Motor neuron (in vitro differentiated cells): Measurements from ENCODE around the gene FAM118B. TPM values are rescaled to one million over a fixed set of nuclear protein-coding genes. Genes with fewer than 3 reads are reported as not detected.

ENCODE experiments used
- ATAC-seq, 8 experiments: fragments of 200-7000 bp; cut with Tn5 transposase; replicated peaks in 6 of 8; 2 replicates each; pipeline ENCODE4 v1.8.0; 2021; ENCODE audit warnings: mild to moderate bottlenecking in 8 of 8, moderate library complexity in 8 of 8
- H3K27ac ChIP-seq, 2 donors: fragments of 250-450 bp; sonication (Bioruptor Pico); 2 replicates each; pipeline ENCODE4 v1.9.0; 2021; ENCODE audit warnings: antibody characterized with exemption in 2 of 2, mild to moderate bottlenecking in 2 of 2, moderate library complexity in 1 of 2
- H3K4me1 ChIP-seq, 2 donors: fragments of 250-450 bp; sonication (Bioruptor Pico); replicated peaks in 1 of 2; 2 replicates each; pipeline ENCODE4 v1.6.1; 2021; ENCODE audit warnings: antibody characterized with exemption in 2 of 2, mild to moderate bottlenecking in 2 of 2, moderate library complexity in 1 of 2
- H3K4me3 ChIP-seq, 5 donors: fragments of 250-450 bp; sonication (Bioruptor Pico); 2 replicates each; pipeline ENCODE4 v1.9.0; 2021; ENCODE audit warnings: antibody characterized with exemption in 5 of 5, mild to moderate bottlenecking in 5 of 5, moderate library complexity in 4 of 5
- WGBS, 10 experiments: fragments of 450-650 bp; shearing (Covaris generic); methylation state at CpG; one replicate each; pipeline ENCODE4 v1.0.0; 2022; 5-methylcytosine and 5-hydroxymethylcytosine counted together
- in situ Hi-C, 9 experiments: fragments of 400-800 bp; cut with MboI; loops; one replicate each; pipeline ENCODE4 v1.15.0; 2021; ENCODE audit warnings: low sequenced_read_pairs in 9 of 9, low pct_unique_long_range_greater_than_20kb in 2 of 9; ENCODE audit not compliant: unreplicated experiment in 9 of 9
- total RNA-seq, 8 experiments: library from RNA; unstranded; fragments of 300-600 nt; gene quantifications; 2 replicates each; pipeline versions ENCODE4 v1.2.3 to v1.2.4, GENCODE V29; 2022

The FAM118B gene
- total RNA-seq, 8 experiments from 2014 or later = 11.1 to 27.1 (median 19.9) TPM

- 72 to 100% (median 94%) methylated on average over 1 to 10 of the region's 14 CpGs for WGBS, 10 experiments
- no peak for ATAC-seq
Measured at GRCh38 chr11:126311401-126312291, 100.1 kb downstream of the FAM118B start.

More at GRCh38 chr11:126311401-126312291, 100.1 kb downstream of the FAM118B start:
- Histone ChIP-seq H3K4me1 (peaks cover 0 to 2% of the 10 kb centered on the region in 2 donors), H3K27ac (no peak overlapping the region), H3K4me3 (no peak overlapping the region)
- in situ Hi-C loops = loop anchor here in 1 of 9 experiments (25.0 kb wide), 1 partner anchor 101 kb away; no protein-coding TSS in a partner anchor

Other genes with a start within 250 kb of the FAM118B start
- gene CDON, start 148.9 kb upstream of the FAM118B start, total RNA-seq = 10 to 100 TPM in 4 of 8 experiments, 1 to 10 TPM in 4; 1.3 to 16.9 (median 10.3) TPM
- 10 to 100 TPM; 14.1 to 41.3 (median 22.3) TPM for gene RPUSD4, start 132 bp upstream of the FAM118B start, total RNA-seq
- gene SRPRA, start 57.1 kb downstream of the FAM118B start, total RNA-seq = 100 to 1,000 TPM in 1 of 8 experiments, 10 to 100 TPM in 7; 36.2 to 108 (median 56.0) TPM
- gene FOXRED1, start 57.4 kb downstream of the FAM118B start, total RNA-seq = 10 to 100 TPM; 15.4 to 43.9 (median 30.9) TPM
- 10 to 100 TPM in 2 of 8 experiments, 1 to 10 TPM in 6; 2.1 to 11.7 (median 4.5) TPM for gene TIRAP, start 71.3 kb downstream of the FAM118B start, total RNA-seq
- 10 to 100 TPM in 5 of 8 experiments, 1 to 10 TPM in 3; 6.2 to 54.8 (median 12.4) TPM for gene DCPS, start 92.3 kb downstream of the FAM118B start, total RNA-seq
- gene ST3GAL4, start 143.9 kb downstream of the FAM118B start, total RNA-seq = 10 to 100 TPM in 4 of 8 experiments, 1 to 10 TPM in 4; 5.6 to 98.9 (median 11.3) TPM